ENCODE measurements around the gene PGBD2.

DNA sequence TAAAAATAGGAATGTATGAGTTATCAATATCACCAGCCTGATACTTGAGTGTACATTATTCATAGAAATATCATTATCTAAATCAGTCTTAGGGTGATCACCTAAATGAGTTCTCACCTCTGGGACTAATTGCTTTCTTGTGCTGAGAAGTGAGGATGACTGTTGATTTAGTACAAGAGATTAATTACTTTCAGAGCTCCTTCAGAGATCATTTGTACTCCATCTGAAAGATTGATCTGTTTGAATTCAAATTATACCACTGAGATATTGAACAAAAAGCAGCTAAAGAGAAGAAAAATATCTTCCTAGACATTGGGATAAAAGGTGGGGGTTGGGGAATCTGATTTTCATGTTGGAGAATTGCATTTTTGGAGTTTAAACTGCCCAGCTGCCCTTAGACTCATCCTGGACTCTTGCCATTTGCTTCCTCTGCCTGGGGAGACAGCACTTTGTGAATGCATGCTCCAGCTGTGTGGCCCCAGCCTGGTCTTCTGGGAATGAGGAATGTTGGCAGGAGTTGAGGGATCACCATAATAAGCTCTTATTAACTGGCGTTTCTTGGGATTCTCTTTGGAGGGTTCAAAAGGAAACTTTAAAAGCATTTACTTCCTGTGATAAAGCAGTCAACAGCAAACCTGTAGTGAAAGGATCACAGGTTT lies 19.7 kb upstream of the PGBD2 start:
- TF ChIP-seq ZNF510 (CRISPR knock-in tag; IDR thresholded peaks at IDR 0.05; ENCODE audit: low read depth): no peak
- no peak for TF ChIP-seq HOXD1 (CRISPR knock-in tag; IDR thresholded peaks at IDR 0.05)
- TF ChIP-seq, protein P1, sequence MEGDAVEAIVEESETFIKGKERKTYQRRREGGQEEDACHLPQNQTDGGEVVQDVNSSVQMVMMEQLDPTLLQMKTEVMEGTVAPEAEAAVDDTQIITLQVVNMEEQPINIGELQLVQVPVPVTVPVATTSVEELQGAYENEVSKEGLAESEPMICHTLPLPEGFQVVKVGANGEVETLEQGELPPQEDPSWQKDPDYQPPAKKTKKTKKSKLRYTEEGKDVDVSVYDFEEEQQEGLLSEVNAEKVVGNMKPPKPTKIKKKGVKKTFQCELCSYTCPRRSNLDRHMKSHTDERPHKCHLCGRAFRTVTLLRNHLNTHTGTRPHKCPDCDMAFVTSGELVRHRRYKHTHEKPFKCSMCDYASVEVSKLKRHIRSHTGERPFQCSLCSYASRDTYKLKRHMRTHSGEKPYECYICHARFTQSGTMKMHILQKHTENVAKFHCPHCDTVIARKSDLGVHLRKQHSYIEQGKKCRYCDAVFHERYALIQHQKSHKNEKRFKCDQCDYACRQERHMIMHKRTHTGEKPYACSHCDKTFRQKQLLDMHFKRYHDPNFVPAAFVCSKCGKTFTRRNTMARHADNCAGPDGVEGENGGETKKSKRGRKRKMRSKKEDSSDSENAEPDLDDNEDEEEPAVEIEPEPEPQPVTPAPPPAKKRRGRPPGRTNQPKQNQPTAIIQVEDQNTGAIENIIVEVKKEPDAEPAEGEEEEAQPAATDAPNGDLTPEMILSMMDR (CRISPR knock-in tag; IDR thresholded peaks at IDR 0.05): no peak
- TF ChIP-seq ARNT (IDR thresholded peaks at IDR 0.05): no peak
- no peak for TF ChIP-seq ZNF773 (CRISPR knock-in tag; IDR thresholded peaks at IDR 0.05; ENCODE audit: borderline replicate concordance)
- TF ChIP-seq ATF3 (CRISPR knock-in tag; IDR thresholded peaks at IDR 0.05): no peak
- no peak for TF ChIP-seq BCLAF1 (IDR thresholded peaks at IDR 0.05)
- TF ChIP-seq PHF8 (CRISPR knock-in tag; IDR thresholded peaks at IDR 0.05): no peak
- no peak for TF ChIP-seq HCFC1 (IDR thresholded peaks at IDR 0.05; ENCODE audit: low read depth, low read length)

Measured in HepG2 (cell line).